NT2/D1 (cell line): ENCODE data around the gene DAZL.

ENCODE experiments used
- DNase-seq: peaks from one replicate; pipeline ENCODE4 v3.0.0-alpha.2; 2011; ENCODE audit warnings: low read depth, low spot score
- H3K27me3 ChIP-seq: 2 replicates; pipeline ENCODE4 v1.6.0; 2011; ENCODE audit warnings: mild to moderate bottlenecking; ENCODE audit not compliant: insufficient read length, insufficient read depth
- H3K36me3 ChIP-seq: 2 replicates; pipeline ENCODE4 v1.6.1; 2011; ENCODE audit warnings: mild to moderate bottlenecking, low read length, mixed read lengths; ENCODE audit not compliant: insufficient read depth, insufficient read length
- H3K4me1 ChIP-seq: 2 replicates; pipeline ENCODE4 v1.5.1; 2011; ENCODE audit not compliant: insufficient read depth, insufficient read length
- H3K4me3 ChIP-seq: 2 replicates; pipeline ENCODE4 v1.5.1; 2011; ENCODE audit warnings: low read depth; ENCODE audit not compliant: insufficient read length
- H3K9ac ChIP-seq: 2 replicates; pipeline ENCODE4 v1.6.0; 2011; ENCODE audit warnings: low read depth; ENCODE audit not compliant: insufficient read length
- H3K9me3 ChIP-seq: 2 replicates; pipeline ENCODE4 v1.5.1; 2011; ENCODE audit warnings: mild to moderate bottlenecking, low read length; ENCODE audit not compliant: insufficient read depth
- SUZ12 ChIP-seq: IDR thresholded peaks from 2 replicates; pipeline ENCODE4 v1.6.1; 2011; ENCODE audit not compliant: insufficient read length, insufficient read depth; ENCODE audit errors: extremely low read depth
- YY1 ChIP-seq: IDR thresholded peaks from 2 replicates; pipeline ENCODE4 v1.6.1; 2011; ENCODE audit not compliant: insufficient read length, insufficient read depth
- ZNF274 ChIP-seq: IDR thresholded peaks from 2 replicates; pipeline ENCODE4 v1.6.1; 2011; ENCODE audit warnings: mild to moderate bottlenecking, low read depth, low read length

Gene DAZL

GRCh38 chr3:16568532-16568931 is 36.7 kb downstream of the DAZL start:
- Histone ChIP-seq H3K27me3 (no peaks in the 10 kb centered on the region), H3K9me3 (peaks cover 9% of the 10 kb centered on the region), H3K36me3 (no peaks in the 10 kb centered on the region), H3K4me1 (no peaks in the 10 kb centered on the region), H3K4me3 (no peak overlapping the region), H3K9ac (no peak overlapping the region)
- no peak for TF ChIP-seq YY1
- no peak for TF ChIP-seq SUZ12
- no peak for TF ChIP-seq ZNF274
- DNase-seq: no peak

GRCh38 chr3:16568115-16568514 is 37.1 kb downstream of the DAZL start:
- H3K9me3 ChIP-seq: peaks cover 11% of the 10 kb centered on the region
- no peak for DNase-seq
- no peaks in the 10 kb centered on the region for H3K27me3 ChIP-seq
- H3K36me3 ChIP-seq: no peaks in the 10 kb centered on the region
- H3K4me1 ChIP-seq: no peaks in the 10 kb centered on the region
- no peak overlapping the region for H3K9ac ChIP-seq
- no peak overlapping the region for H3K4me3 ChIP-seq
- TF ChIP-seq YY1 (no peak), SUZ12 (no peak), ZNF274 (no peak)

GRCh38 chr3:16559653-16560365 is 45.4 kb downstream of the DAZL start:
- no peak for DNase-seq
- H3K4me1 ChIP-seq: no peaks in the 10 kb centered on the region
- no peak overlapping the region for H3K4me3 ChIP-seq
- no peak for TF ChIP-seq ZNF274
- TF ChIP-seq SUZ12: no peak
- no peak for TF ChIP-seq YY1
- H3K36me3 ChIP-seq: no peaks in the 10 kb centered on the region
- no peaks in the 10 kb centered on the region for H3K27me3 ChIP-seq
- H3K9ac ChIP-seq: no peak overlapping the region
- peaks cover 11% of the 10 kb centered on the region for H3K9me3 ChIP-seq

- Histone ChIP-seq H3K4me1 (no peaks in the 10 kb centered on the region), H3K9me3 (no peaks in the 10 kb centered on the region), H3K9ac (no peak overlapping the region), H3K36me3 (no peaks in the 10 kb centered on the region), H3K27me3 (no peaks in the 10 kb centered on the region), H3K4me3 (no peak overlapping the region)
- no peak for DNase-seq
- TF ChIP-seq ZNF274 (no peak), YY1 (no peak), SUZ12 (no peak)
Observed at GRCh38 chr3:16554126-16554525, 51.1 kb downstream of the DAZL start.

- Histone ChIP-seq H3K4me1 (no peaks in the 10 kb centered on the region), H3K9me3 (no peaks in the 10 kb centered on the region), H3K4me3 (no peak overlapping the region), H3K9ac (no peak overlapping the region), H3K36me3 (no peaks in the 10 kb centered on the region), H3K27me3 (no peaks in the 10 kb centered on the region)
- no peak for DNase-seq
- TF ChIP-seq ZNF274 (no peak), SUZ12 (no peak), YY1 (no peak)
Observed at GRCh38 chr3:16552757-16553156, 52.5 kb downstream of the DAZL start.

DNA sequence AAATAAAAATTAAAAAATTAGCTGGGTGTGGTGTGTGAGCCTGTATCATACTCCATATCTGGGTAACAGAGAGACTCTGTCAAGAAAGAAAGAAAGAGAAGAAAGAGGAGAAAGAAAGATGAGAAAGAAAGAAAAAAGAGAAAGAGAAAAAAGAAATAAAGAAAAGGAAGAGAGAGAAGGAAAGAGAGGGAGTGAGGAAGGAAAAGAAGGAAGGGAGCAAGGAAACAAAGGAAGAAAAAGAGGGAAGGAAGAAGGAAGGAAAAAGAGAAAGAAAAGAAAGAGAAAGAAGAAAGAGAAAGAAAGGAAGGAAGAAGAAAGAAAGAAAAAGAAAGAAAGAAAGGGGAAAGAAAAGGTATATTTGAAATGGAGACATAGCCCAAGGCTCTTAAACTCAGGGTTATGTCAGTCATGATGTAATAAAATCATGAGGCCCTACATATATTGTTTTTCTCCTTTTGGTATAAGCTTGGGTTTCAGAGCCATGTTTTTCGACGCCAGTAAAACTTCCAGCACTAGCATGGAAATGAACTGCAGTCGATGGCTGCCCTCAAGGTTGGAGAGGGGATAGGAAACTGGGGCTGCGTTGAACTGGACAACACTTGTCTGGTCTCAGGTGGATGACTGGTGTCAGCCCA is 53.8 kb downstream of the DAZL start:
- no peaks in the 10 kb centered on the region for H3K4me1 ChIP-seq
- H3K36me3 ChIP-seq: no peaks in the 10 kb centered on the region
- H3K4me3 ChIP-seq: no peak overlapping the region
- no peaks in the 10 kb centered on the region for H3K9me3 ChIP-seq
- TF ChIP-seq SUZ12: no peak
- H3K9ac ChIP-seq: no peak overlapping the region
- no peaks in the 10 kb centered on the region for H3K27me3 ChIP-seq
- no peak for DNase-seq

DNA sequence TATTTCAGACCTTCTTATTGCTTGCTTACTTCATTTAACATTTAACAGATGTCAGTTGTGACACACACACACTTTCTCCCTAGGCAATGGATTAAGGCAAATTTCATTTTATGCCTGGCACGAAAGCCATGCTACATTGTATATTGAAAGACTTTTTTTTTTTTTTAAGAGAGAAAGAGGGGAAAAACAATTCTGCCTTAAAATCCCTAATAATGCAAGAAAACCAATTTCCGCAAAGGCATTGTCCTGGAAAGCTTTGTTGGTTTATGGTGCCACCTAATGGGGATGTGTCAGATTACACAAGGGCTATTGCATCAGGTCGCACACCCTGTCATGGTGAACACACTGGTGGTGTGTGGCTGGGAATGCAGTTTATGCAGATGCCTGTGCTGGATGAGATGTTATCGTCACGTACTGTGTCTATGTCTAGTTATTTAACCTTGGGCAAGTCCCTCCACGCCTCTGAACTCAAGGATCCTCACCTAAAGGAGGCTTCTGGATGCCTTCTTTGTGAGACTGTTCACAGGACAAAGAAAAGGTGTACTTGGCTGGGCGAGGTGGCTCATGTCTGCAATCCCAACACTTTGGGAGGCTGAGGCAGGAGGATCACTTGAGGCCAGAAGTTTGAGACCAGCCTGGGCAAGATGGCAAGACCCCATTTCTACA is 54.4 kb downstream of the DAZL start:
- DNase-seq: peak; percentile 87
- Histone ChIP-seq H3K9me3 (no peaks in the 10 kb centered on the region), H3K9ac (no peak overlapping the region), H3K27me3 (no peaks in the 10 kb centered on the region), H3K4me3 (no peak overlapping the region), H3K36me3 (no peaks in the 10 kb centered on the region), H3K4me1 (no peaks in the 10 kb centered on the region)
- TF ChIP-seq YY1 (no peak), ZNF274 (no peak), SUZ12 (no peak)

DNA sequence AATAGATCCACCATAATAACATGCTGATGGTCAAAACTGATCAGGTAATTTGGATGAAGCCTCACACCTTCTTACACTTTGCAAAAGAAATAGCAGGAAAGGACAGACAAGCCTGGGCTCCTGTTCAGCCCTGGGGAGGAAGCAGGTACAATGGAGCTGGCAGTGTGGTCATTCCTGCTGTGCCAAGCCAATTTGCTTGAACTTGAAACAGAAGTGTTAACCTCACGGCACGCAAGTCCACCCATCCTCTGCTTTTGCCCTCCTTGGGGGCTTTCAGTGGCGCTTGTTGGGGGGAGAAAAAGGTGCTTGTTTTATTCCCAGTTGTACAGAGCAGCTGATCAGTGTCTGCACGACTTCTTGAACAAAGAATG is 54.9 kb downstream of the DAZL start:
- Histone ChIP-seq H3K4me3 (no peak overlapping the region), H3K4me1 (no peaks in the 10 kb centered on the region), H3K9ac (no peak overlapping the region), H3K9me3 (no peaks in the 10 kb centered on the region), H3K36me3 (no peaks in the 10 kb centered on the region), H3K27me3 (no peaks in the 10 kb centered on the region)
- TF ChIP-seq SUZ12: no peak
- no peak for TF ChIP-seq ZNF274
- TF ChIP-seq YY1: no peak
- no peak for DNase-seq
